ENCODE measurements around the gene IL12RB2.

DNA sequence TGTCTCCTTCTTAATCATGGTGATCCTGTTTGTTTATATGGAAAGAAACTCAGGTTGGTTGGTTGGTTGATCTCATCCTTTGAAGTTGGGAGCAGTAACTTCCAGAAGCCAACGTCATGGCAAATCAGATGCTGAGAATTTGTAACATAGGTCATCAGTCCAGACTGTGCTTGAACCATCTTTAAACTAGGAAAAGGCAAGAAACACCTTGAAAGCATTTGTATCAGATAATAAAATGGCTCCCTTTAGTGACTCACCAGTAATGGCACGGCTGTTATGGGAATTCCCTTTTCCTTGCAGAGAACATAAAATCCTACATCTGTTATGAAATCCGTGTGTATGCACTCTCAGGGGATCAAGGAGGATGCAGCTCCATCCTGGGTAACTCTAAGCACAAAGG is 64.5 kb downstream of the IL12RB2 start:
- TF ChIP-seq ZNF274 (IDR thresholded peaks at IDR 0.05; ENCODE audit: low read depth, low read length), result no peak
- no peak for TF ChIP-seq YY1 (IDR thresholded peaks at IDR 0.05; ENCODE audit: insufficient read depth, insufficient read length)

Data from NT2/D1 (cell line).